Fibroblast of villous mesenchyme (primary cell): Measurements from ENCODE around the gene UBR1. TPM values are rescaled to one million over a fixed set of nuclear protein-coding genes. Genes with fewer than 3 reads are reported as not detected.
"Not testable (repeated sequence)": the region's sequence is repeated elsewhere in the genome, so short reads cannot be mapped to it uniquely, and the experiment has no call there.

ENCODE experiments used
- DNase-seq: peaks from one replicate; pipeline ENCODE4 v3.0.0-alpha.2; 2010; ENCODE audit warnings: low read depth
- H3K4me3 ChIP-seq: 2 replicates; pipeline ENCODE4 v1.5.1; 2011; ENCODE audit warnings: low read depth, mild to moderate bottlenecking, low read length
- total RNA-seq: library from RNA; depleted of rRNA; stranded (reverse); fragments of >200 nt; gene quantifications from 2 replicates; pipeline ENCODE4 v1.2.3, GENCODE V29; 2012
- TF ChIP-seq, protein P1 (sequence below): IDR thresholded peaks from 2 replicates; pipeline ENCODE4 v1.5.1; 2012; ENCODE audit warnings: low read depth, mild to moderate bottlenecking, low read length; ENCODE audit not compliant: insufficient read depth

The UBR1 gene
- total RNA-seq, 1 donor: 76.0 TPM

DNA sequence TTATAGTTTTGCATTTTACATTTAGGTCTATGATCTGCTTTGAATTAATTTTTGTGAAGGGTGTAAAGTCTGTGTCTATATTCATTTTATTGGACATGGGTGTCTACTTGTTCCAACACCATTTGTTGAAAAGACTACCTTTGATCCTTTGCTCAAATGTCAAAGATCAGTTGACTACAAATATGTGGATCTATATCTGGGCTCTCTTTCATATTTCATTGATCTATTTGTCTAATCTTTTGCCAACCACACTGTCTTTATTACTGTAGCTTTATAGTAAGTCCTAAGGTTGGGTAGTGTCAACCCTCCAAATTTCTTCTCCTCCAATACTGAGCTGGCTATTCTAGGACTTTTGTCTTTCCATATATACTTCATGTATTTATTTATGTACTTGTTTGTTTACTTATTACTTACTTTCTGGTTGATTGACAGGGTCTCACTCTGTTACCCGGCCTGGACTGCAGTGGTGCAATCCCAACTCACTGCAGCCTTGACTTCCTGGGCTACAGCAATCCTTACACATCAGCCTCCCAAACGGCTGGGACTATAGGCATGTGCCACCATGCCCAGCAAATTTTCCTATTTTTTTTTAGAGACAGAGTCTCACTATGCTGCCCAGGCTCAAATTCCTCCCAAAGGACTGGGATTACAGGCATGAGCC, 131.5 kb downstream of the UBR1 start:
- H3K4me3 ChIP-seq: no peak overlapping the region
- TF ChIP-seq, protein P1, sequence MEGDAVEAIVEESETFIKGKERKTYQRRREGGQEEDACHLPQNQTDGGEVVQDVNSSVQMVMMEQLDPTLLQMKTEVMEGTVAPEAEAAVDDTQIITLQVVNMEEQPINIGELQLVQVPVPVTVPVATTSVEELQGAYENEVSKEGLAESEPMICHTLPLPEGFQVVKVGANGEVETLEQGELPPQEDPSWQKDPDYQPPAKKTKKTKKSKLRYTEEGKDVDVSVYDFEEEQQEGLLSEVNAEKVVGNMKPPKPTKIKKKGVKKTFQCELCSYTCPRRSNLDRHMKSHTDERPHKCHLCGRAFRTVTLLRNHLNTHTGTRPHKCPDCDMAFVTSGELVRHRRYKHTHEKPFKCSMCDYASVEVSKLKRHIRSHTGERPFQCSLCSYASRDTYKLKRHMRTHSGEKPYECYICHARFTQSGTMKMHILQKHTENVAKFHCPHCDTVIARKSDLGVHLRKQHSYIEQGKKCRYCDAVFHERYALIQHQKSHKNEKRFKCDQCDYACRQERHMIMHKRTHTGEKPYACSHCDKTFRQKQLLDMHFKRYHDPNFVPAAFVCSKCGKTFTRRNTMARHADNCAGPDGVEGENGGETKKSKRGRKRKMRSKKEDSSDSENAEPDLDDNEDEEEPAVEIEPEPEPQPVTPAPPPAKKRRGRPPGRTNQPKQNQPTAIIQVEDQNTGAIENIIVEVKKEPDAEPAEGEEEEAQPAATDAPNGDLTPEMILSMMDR: no peak
- no peak for DNase-seq

DNA sequence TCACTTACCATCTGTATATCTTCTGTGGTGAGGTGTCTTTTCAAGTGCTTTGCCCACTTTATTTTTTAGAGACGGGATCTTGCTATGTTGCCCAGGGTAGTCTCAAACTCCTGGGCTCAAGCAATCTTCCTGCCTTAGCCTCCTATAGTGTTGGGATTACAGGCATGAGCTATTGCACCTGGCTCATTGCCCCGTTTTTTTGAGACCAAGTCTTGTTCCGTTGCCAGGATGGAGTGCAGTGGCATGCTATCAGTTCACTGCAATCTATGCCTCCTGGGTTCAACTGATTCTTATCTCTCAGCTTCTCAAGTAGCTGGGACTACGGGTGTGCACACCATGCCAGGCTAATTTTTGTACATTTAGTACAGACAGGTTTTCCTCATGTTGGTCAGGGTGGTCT, 132.7 kb downstream of the UBR1 start:
- no peak for DNase-seq
- H3K4me3 ChIP-seq: no peak overlapping the region
- TF ChIP-seq, protein P1: no peak

DNA sequence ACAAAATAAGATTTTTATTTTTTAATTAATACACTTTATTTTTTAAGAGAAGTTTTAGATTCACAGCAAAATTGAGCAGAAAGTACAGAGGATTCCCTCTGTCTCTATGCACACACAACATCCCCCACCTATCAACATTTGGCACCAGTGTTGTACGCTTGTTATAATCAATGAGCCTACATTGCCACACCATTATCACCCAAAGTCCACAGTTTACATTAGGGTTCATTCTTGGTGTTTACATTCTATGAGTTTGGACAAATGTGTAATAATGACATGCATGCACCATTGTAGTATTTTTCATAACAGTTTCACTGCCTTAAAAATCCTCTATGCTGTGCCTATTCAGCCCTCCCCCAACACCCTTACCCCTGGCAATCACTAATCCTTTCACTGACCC, 134.0 kb downstream of the UBR1 start:
- TF ChIP-seq, protein P1: no peak
- no peak overlapping the region for H3K4me3 ChIP-seq
- no peak for DNase-seq

DNA sequence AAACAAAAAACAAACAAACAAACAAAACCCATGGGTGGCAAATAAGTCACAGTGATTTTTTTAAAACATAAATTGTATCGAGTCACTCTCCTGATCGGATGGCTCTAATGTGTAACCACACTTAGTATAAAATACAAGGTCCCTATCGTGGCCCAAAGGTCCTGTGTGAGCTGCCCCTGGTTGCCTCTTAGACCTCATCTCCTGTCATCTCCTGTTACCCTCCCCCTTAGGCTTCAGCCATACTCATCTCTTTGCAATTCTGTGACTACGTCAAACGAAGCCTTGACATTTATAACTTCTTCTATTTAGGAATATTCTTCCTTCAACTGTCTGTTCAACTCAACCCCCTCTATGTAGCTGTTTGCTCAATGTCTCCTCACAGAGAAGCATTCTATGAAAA, 141.4 kb downstream of the UBR1 start:
- no peak for DNase-seq
- H3K4me3 ChIP-seq: no peak overlapping the region
- TF ChIP-seq, protein P1: no peak

DNA sequence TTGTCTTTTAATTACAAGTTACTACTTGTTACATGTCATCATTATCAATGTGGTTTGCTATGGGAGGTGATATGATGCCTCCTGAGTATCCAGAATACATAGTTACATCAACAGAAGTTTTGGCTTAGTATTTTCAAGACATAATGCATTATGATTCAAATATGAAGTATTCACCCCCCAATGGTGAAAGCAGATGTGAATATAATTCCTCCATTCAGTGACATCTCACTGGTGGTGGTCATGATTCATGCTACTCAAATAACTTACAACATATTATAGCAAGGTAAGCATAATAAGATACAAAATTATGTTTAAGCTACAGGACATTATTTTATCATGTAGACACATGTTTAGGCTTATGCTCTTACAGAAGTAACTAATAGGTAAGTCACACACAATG, 150.3 kb downstream of the UBR1 start:
- no peak for DNase-seq
- TF ChIP-seq, protein P1: no peak

DNA sequence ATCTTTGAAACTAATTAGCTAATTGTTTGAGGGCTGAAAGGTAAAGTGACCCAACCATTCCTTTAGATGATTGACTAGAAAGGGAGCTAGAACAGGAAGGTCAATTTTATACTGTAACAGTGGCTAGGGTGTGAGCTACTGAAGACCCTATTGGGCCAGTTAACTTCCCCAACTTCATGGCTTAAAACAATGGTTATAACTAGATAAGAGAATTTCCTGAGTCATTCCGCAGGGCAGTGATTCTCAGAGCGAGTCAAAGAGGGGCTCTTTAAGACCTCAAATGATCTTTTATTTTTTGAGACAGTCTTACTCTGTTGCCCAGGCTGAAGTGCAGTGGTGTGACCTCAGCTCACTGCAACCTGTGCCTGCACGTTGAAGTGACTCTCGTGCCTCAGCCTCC, 151.5 kb downstream of the UBR1 start:
- no peak overlapping the region for H3K4me3 ChIP-seq
- TF ChIP-seq, protein P1: no peak

More for the DNA sequence above, 150.3 kb downstream of the UBR1 start:
- no peak overlapping the region for H3K4me3 ChIP-seq

DNA sequence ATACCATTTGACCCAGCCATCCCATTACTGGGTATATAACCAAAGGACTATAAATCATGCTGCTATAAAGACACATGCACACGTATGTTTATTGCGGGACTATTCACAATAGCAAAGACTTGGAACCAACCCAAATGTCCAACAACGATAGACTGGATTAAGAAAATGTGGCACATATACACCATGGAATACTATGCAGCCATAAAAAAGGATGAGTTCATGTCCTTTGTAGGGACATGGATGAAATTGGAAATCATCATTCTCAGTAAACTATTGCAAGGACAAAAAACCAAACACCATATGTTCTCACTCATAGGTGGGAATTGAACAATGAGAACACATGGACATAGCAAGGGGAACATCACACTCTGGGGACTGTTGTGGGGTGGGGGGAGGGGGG, 156.9 kb downstream of the UBR1 start:
- DNase-seq, H3K4me3 ChIP-seq: not testable (repeated sequence)

More for the DNA sequence above, 151.5 kb downstream of the UBR1 start:
- no peak for DNase-seq
